WTC11 (cell line): ENCODE results near the gene TMEM250. TPM values are rescaled to one million over a fixed set of nuclear protein-coding genes. Genes with fewer than 3 reads are reported as not detected.

Experiments used
- ARID4B ChIP-seq: sonication (generic); formaldehyde crosslinking; IDR thresholded peaks from 2 replicates; pipeline ENCODE4 v1.8.0; 2023; ENCODE audit warnings: missing genetic modification reagents, mild to moderate bottlenecking, borderline replicate concordance
- ATF1 ChIP-seq: sonication (generic); formaldehyde crosslinking; IDR thresholded peaks from 2 replicates; pipeline ENCODE4 v1.8.1; 2023; ENCODE audit warnings: mild to moderate bottlenecking, moderate library complexity, missing genetic modification reagents
- E2F1 ChIP-seq: sonication (generic); formaldehyde crosslinking; IDR thresholded peaks from 2 replicates; pipeline ENCODE4 v1.8.0; 2022; ENCODE audit warnings: mild to moderate bottlenecking, missing genetic modification reagents
- ELF4 ChIP-seq: sonication (generic); formaldehyde crosslinking; IDR thresholded peaks from 2 replicates; pipeline ENCODE4 v1.8.1; 2022; ENCODE audit warnings: low read depth, mild to moderate bottlenecking, moderate library complexity, missing genetic modification reagents
- EMX1 ChIP-seq: fragments of 250-450 bp; sonication (Bioruptor Pico); IDR thresholded peaks from 2 replicates; pipeline ENCODE4 v1.8.0; 2021; ENCODE audit warnings: mild to moderate bottlenecking
- JAZF1 ChIP-seq: fragments of 250-450 bp; sonication (Bioruptor Pico); IDR thresholded peaks from 2 replicates; pipeline ENCODE4 v1.9.0; 2021; ENCODE audit warnings: moderate library complexity, mild to moderate bottlenecking, inconsistent platforms
- NR1H2 ChIP-seq: sonication (generic); formaldehyde crosslinking; IDR thresholded peaks from 2 replicates; pipeline ENCODE4 v1.9.0; 2021; ENCODE audit warnings: mild to moderate bottlenecking, moderate library complexity, missing genetic modification reagents
- RORB ChIP-seq: fragments of 250-450 bp; sonication (Bioruptor Pico); IDR thresholded peaks from 2 replicates; pipeline ENCODE4 v1.9.0; 2021; ENCODE audit warnings: mild to moderate bottlenecking
- SOX15 ChIP-seq: fragments of 250-450 bp; sonication (Bioruptor Pico); IDR thresholded peaks from 2 replicates; pipeline ENCODE4 v1.9.0; 2021; ENCODE audit warnings: mild to moderate bottlenecking
- ZNF138 ChIP-seq: sonication (generic); formaldehyde crosslinking; conservative IDR thresholded peaks from 2 replicates; pipeline ENCODE4 v1.8.1; 2022; ENCODE audit warnings: mild to moderate bottlenecking, moderate library complexity, missing genetic modification reagents
- total RNA-seq: library from RNA; stranded (reverse); gene quantifications from 3 replicates; pipeline ENCODE4 v1.2.3, GENCODE V29; 2021
- TF ChIP-seq, protein P1 (sequence below): sonication (generic); formaldehyde crosslinking; IDR thresholded peaks from 2 replicates; pipeline ENCODE4 v1.8.1; 2022; ENCODE audit warnings: missing genetic modification reagents, borderline replicate concordance
- TF ChIP-seq, protein P2 (sequence below): sonication (generic); formaldehyde crosslinking; IDR thresholded peaks from 2 replicates; pipeline ENCODE4 v1.8.1; 2022; ENCODE audit warnings: low read depth, missing genetic modification reagents, borderline replicate concordance
- TF ChIP-seq, protein P3 (sequence below): sonication (generic); formaldehyde crosslinking; IDR thresholded peaks from 2 replicates; pipeline ENCODE4 v1.8.0; 2023; ENCODE audit warnings: missing genetic modification reagents
- TF ChIP-seq, protein P4 (sequence below): fragments of 250-450 bp; sonication (Bioruptor Pico); IDR thresholded peaks from 2 replicates; pipeline ENCODE4 v1.9.0; 2021; ENCODE audit warnings: moderate library complexity, mild to moderate bottlenecking, inconsistent platforms, borderline replicate concordance
- TF ChIP-seq, protein P5 (sequence below): sonication (generic); formaldehyde crosslinking; IDR thresholded peaks from 2 replicates; pipeline ENCODE4 v1.8.1; 2023; ENCODE audit warnings: mild to moderate bottlenecking, missing genetic modification reagents, moderate library complexity

The TMEM250 gene
- total RNA-seq, 1 experiment from 2014 or later = 39.4 TPM

- TF ChIP-seq JAZF1 (CRISPR knock-in tag) (no peak), ATF1 (CRISPR knock-in tag) (no peak), ARID4B (no peak), E2F1 (CRISPR knock-in tag) (no peak), ZNF138 (no peak), NR1H2 (CRISPR knock-in tag) (no peak), EMX1 (CRISPR knock-in tag) (no peak), SOX15 (CRISPR knock-in tag) (no peak), RORB (CRISPR knock-in tag) (no peak), ELF4 (no peak)
- TF ChIP-seq, protein P1, sequence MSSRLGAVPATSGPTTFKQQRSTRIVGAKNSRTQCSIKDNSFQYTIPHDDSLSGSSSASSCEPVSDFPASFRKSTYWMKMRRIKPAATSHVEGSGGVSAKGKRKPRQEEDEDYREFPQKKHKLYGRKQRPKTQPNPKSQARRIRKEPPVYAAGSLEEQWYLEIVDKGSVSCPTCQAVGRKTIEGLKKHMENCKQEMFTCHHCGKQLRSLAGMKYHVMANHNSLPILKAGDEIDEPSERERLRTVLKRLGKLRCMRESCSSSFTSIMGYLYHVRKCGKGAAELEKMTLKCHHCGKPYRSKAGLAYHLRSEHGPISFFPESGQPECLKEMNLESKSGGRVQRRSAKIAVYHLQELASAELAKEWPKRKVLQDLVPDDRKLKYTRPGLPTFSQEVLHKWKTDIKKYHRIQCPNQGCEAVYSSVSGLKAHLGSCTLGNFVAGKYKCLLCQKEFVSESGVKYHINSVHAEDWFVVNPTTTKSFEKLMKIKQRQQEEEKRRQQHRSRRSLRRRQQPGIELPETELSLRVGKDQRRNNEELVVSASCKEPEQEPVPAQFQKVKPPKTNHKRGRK (CRISPR knock-in tag) = no peak
- TF ChIP-seq, protein P2, sequence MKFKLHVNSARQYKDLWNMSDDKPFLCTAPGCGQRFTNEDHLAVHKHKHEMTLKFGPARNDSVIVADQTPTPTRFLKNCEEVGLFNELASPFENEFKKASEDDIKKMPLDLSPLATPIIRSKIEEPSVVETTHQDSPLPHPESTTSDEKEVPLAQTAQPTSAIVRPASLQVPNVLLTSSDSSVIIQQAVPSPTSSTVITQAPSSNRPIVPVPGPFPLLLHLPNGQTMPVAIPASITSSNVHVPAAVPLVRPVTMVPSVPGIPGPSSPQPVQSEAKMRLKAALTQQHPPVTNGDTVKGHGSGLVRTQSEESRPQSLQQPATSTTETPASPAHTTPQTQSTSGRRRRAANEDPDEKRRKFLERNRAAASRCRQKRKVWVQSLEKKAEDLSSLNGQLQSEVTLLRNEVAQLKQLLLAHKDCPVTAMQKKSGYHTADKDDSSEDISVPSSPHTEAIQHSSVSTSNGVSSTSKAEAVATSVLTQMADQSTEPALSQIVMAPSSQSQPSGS (CRISPR knock-in tag) = no peak
- TF ChIP-seq, protein P3, sequence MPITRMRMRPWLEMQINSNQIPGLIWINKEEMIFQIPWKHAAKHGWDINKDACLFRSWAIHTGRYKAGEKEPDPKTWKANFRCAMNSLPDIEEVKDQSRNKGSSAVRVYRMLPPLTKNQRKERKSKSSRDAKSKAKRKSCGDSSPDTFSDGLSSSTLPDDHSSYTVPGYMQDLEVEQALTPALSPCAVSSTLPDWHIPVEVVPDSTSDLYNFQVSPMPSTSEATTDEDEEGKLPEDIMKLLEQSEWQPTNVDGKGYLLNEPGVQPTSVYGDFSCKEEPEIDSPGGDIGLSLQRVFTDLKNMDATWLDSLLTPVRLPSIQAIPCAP (CRISPR knock-in tag) = no peak
- TF ChIP-seq, protein P4, sequence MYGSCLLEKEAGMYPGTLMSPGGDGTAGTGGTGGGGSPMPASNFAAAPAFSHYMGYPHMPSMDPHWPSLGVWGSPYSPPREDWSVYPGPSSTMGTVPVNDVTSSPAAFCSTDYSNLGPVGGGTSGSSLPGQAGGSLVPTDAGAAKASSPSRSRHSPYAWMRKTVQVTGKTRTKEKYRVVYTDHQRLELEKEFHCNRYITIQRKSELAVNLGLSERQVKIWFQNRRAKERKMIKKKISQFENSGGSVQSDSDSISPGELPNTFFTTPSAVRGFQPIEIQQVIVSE = no peak
- TF ChIP-seq, protein P5, sequence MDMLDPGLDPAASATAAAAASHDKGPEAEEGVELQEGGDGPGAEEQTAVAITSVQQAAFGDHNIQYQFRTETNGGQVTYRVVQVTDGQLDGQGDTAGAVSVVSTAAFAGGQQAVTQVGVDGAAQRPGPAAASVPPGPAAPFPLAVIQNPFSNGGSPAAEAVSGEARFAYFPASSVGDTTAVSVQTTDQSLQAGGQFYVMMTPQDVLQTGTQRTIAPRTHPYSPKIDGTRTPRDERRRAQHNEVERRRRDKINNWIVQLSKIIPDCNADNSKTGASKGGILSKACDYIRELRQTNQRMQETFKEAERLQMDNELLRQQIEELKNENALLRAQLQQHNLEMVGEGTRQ (CRISPR knock-in tag) = no peak
Observed at GRCh38 chr9:136091582-136092352, 26.9 kb downstream of the TMEM250 start (continued).
